ENCODE results near the gene LRRC42. TPM values are rescaled to one million over a fixed set of nuclear protein-coding genes. Genes with fewer than 3 reads are reported as not detected.

The LRRC42 gene
- total and polyA plus RNA-seq, 7 experiments from 2014 or later = 6.2 to 20.3 (median 7.8) TPM

DNA sequence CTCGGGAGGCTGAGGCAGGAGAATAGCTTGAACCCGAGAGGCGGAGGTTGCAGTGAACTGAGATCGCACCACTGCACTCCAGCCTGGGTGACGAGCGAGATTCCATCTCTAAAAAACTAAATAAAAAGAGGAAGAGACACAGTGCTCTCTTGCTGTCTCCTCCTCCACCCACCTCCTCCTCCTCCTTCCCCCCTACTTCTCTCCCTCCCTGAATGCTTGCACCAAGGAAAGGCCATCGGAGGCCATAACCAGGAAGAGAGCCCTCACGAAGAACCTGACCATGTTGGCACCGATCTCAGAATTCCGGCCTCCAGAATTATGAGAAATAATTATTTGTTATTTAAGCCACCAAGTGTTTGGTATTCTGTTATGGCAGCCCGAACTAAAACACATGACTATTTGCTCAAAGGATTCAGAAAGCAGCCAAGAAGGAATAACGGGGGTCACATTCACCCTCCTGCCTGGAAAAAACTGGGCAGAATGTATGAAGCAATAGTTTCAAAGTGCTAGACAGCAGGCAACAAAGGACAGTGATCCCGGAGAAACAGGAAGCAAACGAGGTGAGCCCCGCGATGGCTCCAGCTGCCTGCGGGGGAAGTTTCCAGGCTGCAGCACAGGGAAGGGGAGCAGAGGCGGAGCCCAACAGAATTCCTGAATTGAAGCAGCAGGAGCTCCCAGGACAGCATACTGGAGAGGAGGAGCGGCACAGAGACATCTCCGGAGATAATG is 36.0 kb downstream of the LRRC42 start:
- no peak overlapping the region for H3K27ac ChIP-seq (ENCODE audit: low read depth, low read length)
- no peaks in the 10 kb centered on the region for H3K27me3 ChIP-seq (ENCODE audit: control insufficient read depth in 2 of 2, insufficient read depth in 2 of 2, low read length in 2 of 2)
- H3K4me3 Mint-ChIP-seq = peak overlapping the region in 6 of 10 donors; percentile 25 to 46 (median 40)
- H3K4me1 Mint-ChIP-seq = peaks cover 2 to 41% (median 34%) of the 10 kb centered on the region in 7 donors
- ATAC-seq (no peak), DNase-seq (no peak)
- no peaks in the 10 kb centered on the region for H3K27me3 Mint-ChIP-seq
- H3K36me3 Mint-ChIP-seq = no peaks in the 10 kb centered on the region
- POLR2A ChIA-PET = no interaction called here
- peaks cover 0 to 14% of the 10 kb centered on the region in 2 donors for H3K4me1 ChIP-seq (ENCODE audit: control insufficient read depth in 2 of 2, insufficient read depth in 2 of 2, low read length in 2 of 2)
- no peaks in the 10 kb centered on the region for H3K36me3 ChIP-seq (ENCODE audit: control insufficient read depth in 2 of 3, insufficient read depth in 3 of 3, low read length in 3 of 3)
- intact Hi-C loops (cut with micrococcal nuclease) = no loop called here
- peak overlapping the region in 4 of 9 donors; percentile 16 to 82 (median 60) for H3K27ac Mint-ChIP-seq
- CTCF ChIA-PET = interaction anchor here (0.8 kb wide), 1 partner anchor 22 kb away, joined by 5 read pairs; no protein-coding TSS in a partner anchor
- no peaks in the 10 kb centered on the region for H3K9me3 ChIP-seq (ENCODE audit: control insufficient read depth in 2 of 3, low read length in 3 of 3)
- peaks cover 0 to 7% (median 0%) of the 10 kb centered on the region in 11 donors for H3K9me3 Mint-ChIP-seq
- H3K4me3 ChIP-seq (ENCODE audit: low read length) = no peak overlapping the region

DNA sequence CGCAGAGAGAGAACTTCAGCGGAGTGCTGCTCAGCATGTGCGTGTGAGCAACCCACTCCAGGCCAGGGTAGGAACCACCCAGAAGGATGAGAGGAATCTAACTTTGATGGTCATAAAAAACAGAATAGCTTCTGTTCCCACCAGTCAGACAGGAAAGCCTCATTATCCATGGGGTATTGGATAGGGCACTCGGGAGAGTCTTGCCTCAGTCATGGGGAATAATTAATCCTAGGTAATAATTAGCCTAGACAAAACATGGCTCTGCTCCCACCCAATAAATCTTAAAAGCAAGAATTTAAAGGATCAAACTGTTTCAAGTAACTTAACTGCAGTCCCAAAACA is 36.6 kb downstream of the LRRC42 start:
- H3K27ac ChIP-seq (ENCODE audit: low read depth, low read length) = no peak overlapping the region
- H3K36me3 ChIP-seq (ENCODE audit: control insufficient read depth in 2 of 3, insufficient read depth in 3 of 3, low read length in 3 of 3) = no peaks in the 10 kb centered on the region
- H3K4me3 Mint-ChIP-seq = peak overlapping the region in 2 of 10 donors; percentile 37 to 44
- peak overlapping the region in 3 of 9 donors; percentile 45 to 82 (median 74) for H3K27ac Mint-ChIP-seq
- ChIA-PET POLR2A (no interaction called here), CTCF (interaction anchor here (0.8 kb wide), 1 partner anchor 23 kb away, joined by 5 read pairs; no protein-coding TSS in a partner anchor)
- peaks cover 6 to 47% (median 40%) of the 10 kb centered on the region in 7 donors for H3K4me1 Mint-ChIP-seq
- peaks cover 0 to 7% (median 0%) of the 10 kb centered on the region in 11 donors for H3K9me3 Mint-ChIP-seq
- no peak overlapping the region for H3K4me3 ChIP-seq (ENCODE audit: low read length)
- H3K36me3 Mint-ChIP-seq = no peaks in the 10 kb centered on the region
- no peaks in the 10 kb centered on the region for H3K27me3 ChIP-seq (ENCODE audit: control insufficient read depth in 2 of 2, insufficient read depth in 2 of 2, low read length in 2 of 2)
- DNase-seq (no peak), ATAC-seq (no peak)
- no peaks in the 10 kb centered on the region for H3K27me3 Mint-ChIP-seq
- H3K9me3 ChIP-seq (ENCODE audit: control insufficient read depth in 2 of 3, low read length in 3 of 3) = no peaks in the 10 kb centered on the region
- intact Hi-C loops (cut with micrococcal nuclease) = no loop called here
- peaks cover 0 to 14% of the 10 kb centered on the region in 2 donors for H3K4me1 ChIP-seq (ENCODE audit: control insufficient read depth in 2 of 2, insufficient read depth in 2 of 2, low read length in 2 of 2)

DNA sequence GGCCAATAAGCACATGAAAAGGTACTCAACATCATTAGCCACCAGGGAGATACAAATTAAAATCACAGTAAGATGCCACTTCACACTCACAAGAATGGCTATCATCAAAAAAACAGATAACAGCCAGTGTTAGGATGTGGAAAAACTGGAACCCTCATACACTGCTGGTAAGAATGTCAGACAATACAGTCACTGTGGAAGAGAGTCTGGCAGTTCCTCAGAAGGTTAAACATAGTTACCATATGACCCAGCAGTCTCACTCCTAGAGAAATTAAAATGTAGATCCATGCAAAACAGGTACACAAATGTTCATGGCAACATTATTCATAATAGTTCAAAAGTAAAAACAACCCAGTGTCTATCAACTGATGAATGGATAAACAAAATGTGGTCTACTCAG is 38.6 kb downstream of the LRRC42 start:
- no peaks in the 10 kb centered on the region for H3K36me3 ChIP-seq (ENCODE audit: control insufficient read depth in 2 of 3, insufficient read depth in 3 of 3, low read length in 3 of 3)
- H3K9me3 Mint-ChIP-seq = peaks cover 0 to 7% (median 0%) of the 10 kb centered on the region in 11 donors
- H3K27me3 Mint-ChIP-seq = peaks cover 0 to 2% (median 0%) of the 10 kb centered on the region in 5 donors
- peaks cover 0 to 14% of the 10 kb centered on the region in 2 donors for H3K4me1 ChIP-seq (ENCODE audit: control insufficient read depth in 2 of 2, insufficient read depth in 2 of 2, low read length in 2 of 2)
- CTCF ChIA-PET = no interaction called here
- H3K27me3 ChIP-seq (ENCODE audit: control insufficient read depth in 2 of 2, insufficient read depth in 2 of 2, low read length in 2 of 2) = no peaks in the 10 kb centered on the region
- intact Hi-C loops (cut with micrococcal nuclease) = no loop called here
- H3K4me3 Mint-ChIP-seq = peak overlapping the region in 2 of 10 donors; percentile 4 to 45
- POLR2A ChIA-PET = no interaction called here
- no peaks in the 10 kb centered on the region for H3K9me3 ChIP-seq (ENCODE audit: control insufficient read depth in 2 of 3, low read length in 3 of 3)
- no peak overlapping the region for H3K4me3 ChIP-seq (ENCODE audit: low read length)
- ATAC-seq (no peak), DNase-seq (no peak)
- peaks cover 10 to 54% (median 48%) of the 10 kb centered on the region in 7 donors for H3K4me1 Mint-ChIP-seq
- H3K27ac Mint-ChIP-seq = peak overlapping the region in 4 of 9 donors; percentile 64 to 90 (median 78)
- H3K36me3 Mint-ChIP-seq = peaks cover 0 to 3% (median 0%) of the 10 kb centered on the region in 5 donors
- H3K27ac ChIP-seq (ENCODE audit: low read depth, low read length) = no peak overlapping the region

DNA sequence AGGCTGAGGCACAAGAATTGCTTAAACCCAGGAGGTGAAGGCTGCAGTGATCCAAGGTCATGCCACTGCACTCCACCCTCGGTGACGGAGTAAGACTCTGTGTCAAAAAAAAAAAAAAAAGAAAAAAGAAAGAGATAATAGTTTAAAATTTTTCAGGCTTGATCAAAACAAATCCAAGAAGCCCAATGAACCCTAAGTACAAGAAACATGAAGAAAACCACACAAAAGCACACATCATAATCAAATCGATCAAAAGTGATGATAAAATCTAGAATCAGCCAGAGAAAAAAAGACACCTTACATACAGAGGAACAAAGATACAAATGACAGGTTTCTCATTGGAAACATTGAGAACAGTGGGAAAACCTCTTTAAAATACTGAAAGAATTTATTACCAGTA is 40.3 kb downstream of the LRRC42 start:
- Histone ChIP-seq H3K27ac (ENCODE audit: low read depth, low read length) (no peak overlapping the region), H3K27me3 (ENCODE audit: control insufficient read depth in 2 of 2, insufficient read depth in 2 of 2, low read length in 2 of 2) (no peaks in the 10 kb centered on the region), H3K9me3 (ENCODE audit: control insufficient read depth in 2 of 3, low read length in 3 of 3) (no peaks in the 10 kb centered on the region), H3K4me1 (ENCODE audit: control insufficient read depth in 2 of 2, insufficient read depth in 2 of 2, low read length in 2 of 2) (peaks cover 0 to 14% of the 10 kb centered on the region in 2 donors), H3K4me3 (ENCODE audit: low read length) (no peak overlapping the region), H3K36me3 (ENCODE audit: control insufficient read depth in 2 of 3, insufficient read depth in 3 of 3, low read length in 3 of 3) (no peaks in the 10 kb centered on the region)
- Mint-ChIP-seq H3K36me3 (peaks cover 0 to 4% (median 0%) of the 10 kb centered on the region in 5 donors), H3K27ac (peak overlapping the region in 8 of 9 donors; percentile 6 to 75 (median 55)), H3K4me1 (peaks cover 10 to 52% (median 48%) of the 10 kb centered on the region in 7 donors), H3K27me3 (peaks cover 0 to 2% (median 0%) of the 10 kb centered on the region in 5 donors), H3K9me3 (peaks cover 0 to 7% (median 0%) of the 10 kb centered on the region in 11 donors), H3K4me3 (peak overlapping the region in 6 of 10 donors; percentile 1 to 62 (median 31))
- ChIA-PET POLR2A (no interaction called here), CTCF (no interaction called here)
- DNase-seq = peak in 7 of 9 donors; percentile 11 to 71 (median 62)
- peak; percentile 58 for ATAC-seq
- intact Hi-C loops (cut with micrococcal nuclease) = no loop called here

DNA sequence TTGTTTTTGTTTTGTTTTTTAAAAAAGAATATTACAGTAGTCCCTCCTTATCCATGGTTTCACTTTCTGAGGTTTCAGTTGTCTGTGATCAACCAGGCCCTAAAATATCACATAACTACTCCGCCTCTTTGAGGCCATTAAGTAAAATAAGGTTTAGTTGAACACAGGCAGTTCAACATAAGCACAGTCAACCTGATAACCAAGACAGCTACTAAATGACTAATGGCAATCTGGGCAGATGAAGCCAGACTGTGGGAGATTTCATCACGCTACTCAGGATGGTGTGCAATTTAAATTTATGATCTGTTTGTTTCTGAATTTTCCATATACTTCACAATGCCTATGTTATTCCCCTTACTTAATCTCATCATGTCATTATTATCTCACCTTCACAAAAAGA is 41.7 kb downstream of the LRRC42 start:
- POLR2A ChIA-PET = no interaction called here
- Histone ChIP-seq H3K27me3 (ENCODE audit: control insufficient read depth in 2 of 2, insufficient read depth in 2 of 2, low read length in 2 of 2) (no peaks in the 10 kb centered on the region), H3K4me1 (ENCODE audit: control insufficient read depth in 2 of 2, insufficient read depth in 2 of 2, low read length in 2 of 2) (peaks cover 0 to 14% of the 10 kb centered on the region in 2 donors), H3K4me3 (ENCODE audit: low read length) (no peak overlapping the region), H3K27ac (ENCODE audit: low read depth, low read length) (no peak overlapping the region), H3K36me3 (ENCODE audit: control insufficient read depth in 2 of 3, insufficient read depth in 3 of 3, low read length in 3 of 3) (no peaks in the 10 kb centered on the region), H3K9me3 (ENCODE audit: control insufficient read depth in 2 of 3, low read length in 3 of 3) (no peaks in the 10 kb centered on the region)
- Mint-ChIP-seq H3K36me3 (peaks cover 0 to 6% (median 0%) of the 10 kb centered on the region in 5 donors), H3K4me1 (peaks cover 10 to 43% (median 38%) of the 10 kb centered on the region in 7 donors), H3K9me3 (peaks cover 0 to 7% (median 0%) of the 10 kb centered on the region in 11 donors), H3K27me3 (peaks cover 0 to 2% (median 0%) of the 10 kb centered on the region in 5 donors), H3K27ac (peak overlapping the region in 8 of 9 donors; percentile 29 to 80 (median 66)), H3K4me3 (no peak overlapping the region)
- intact Hi-C loops (cut with micrococcal nuclease) = no loop called here
- ATAC-seq = no peak
- CTCF ChIA-PET = no interaction called here
- no peak for DNase-seq

DNA sequence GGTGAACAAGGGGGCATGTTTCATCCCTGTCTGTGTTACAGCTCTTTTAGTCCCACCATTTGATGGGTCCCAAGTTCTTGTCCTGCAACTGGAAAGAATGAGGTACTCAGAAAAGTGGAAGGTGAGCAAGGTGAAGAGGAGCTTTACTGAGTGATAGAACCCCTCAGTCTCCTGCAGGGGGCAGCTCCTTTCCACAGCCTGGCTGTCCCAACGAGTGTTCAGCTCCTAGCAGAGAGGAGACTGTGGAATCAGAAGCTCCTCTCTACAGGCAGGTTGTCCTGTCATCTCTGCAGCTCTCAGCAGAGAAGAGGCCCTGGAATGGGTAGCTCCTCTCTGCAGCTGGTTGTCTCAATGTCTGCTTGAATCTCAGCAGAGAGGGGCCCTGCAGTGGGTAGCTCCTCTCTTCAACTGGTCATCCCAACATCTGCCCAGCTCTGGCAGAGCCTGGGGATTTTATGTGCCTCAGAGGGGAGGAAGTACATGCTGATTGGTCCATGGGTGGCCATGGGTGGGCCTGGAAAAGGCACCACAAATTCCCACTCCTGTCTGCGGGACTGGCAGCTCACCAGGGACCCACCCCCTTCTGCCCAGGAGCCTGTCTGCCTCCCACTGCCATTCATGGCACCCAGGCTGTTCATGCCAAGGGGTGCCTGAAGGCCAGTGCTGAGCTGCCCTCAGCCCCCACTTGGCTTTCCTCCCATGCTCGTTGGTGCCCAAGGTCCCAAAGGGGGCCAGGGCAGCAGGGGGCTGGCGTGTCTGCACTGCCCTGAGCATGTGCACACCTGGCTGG is 46.1 kb downstream of the LRRC42 start:
- Histone ChIP-seq H3K4me1 (ENCODE audit: control insufficient read depth in 2 of 2, insufficient read depth in 2 of 2, low read length in 2 of 2) (no peaks in the 10 kb centered on the region), H3K27ac (ENCODE audit: low read depth, low read length) (no peak overlapping the region), H3K36me3 (ENCODE audit: control insufficient read depth in 2 of 3, insufficient read depth in 3 of 3, low read length in 3 of 3) (no peaks in the 10 kb centered on the region), H3K27me3 (ENCODE audit: control insufficient read depth in 2 of 2, insufficient read depth in 2 of 2, low read length in 2 of 2) (no peaks in the 10 kb centered on the region), H3K9me3 (ENCODE audit: control insufficient read depth in 2 of 3, low read length in 3 of 3) (no peaks in the 10 kb centered on the region), H3K4me3 (ENCODE audit: low read length) (no peak overlapping the region)
- no peak for ATAC-seq
- Mint-ChIP-seq H3K36me3 (peaks cover 0 to 6% (median 0%) of the 10 kb centered on the region in 5 donors), H3K4me1 (peaks cover 0 to 17% (median 10%) of the 10 kb centered on the region in 7 donors), H3K9me3 (peaks cover 0 to 4% (median 0%) of the 10 kb centered on the region in 11 donors), H3K27ac (no peak overlapping the region), H3K27me3 (peaks cover 0 to 2% (median 0%) of the 10 kb centered on the region in 5 donors), H3K4me3 (no peak overlapping the region)
- CTCF ChIA-PET = no interaction called here
- no peak for DNase-seq
- intact Hi-C loops (cut with micrococcal nuclease) = no loop called here
- POLR2A ChIA-PET = no interaction called here
